GM04503 (cell line): ENCODE data around the gene ARL5C.
"Not testable (repeated sequence)": the region's sequence is repeated elsewhere in the genome, so short reads cannot be mapped to it uniquely, and the experiment has no call there.

ENCODE experiments used
- DNase-seq: peaks from one replicate; pipeline ENCODE4 v3.0.0-alpha.2; 2012; ENCODE audit warnings: low read depth

ARL5C gene

GRCh38 chr17:39141294-39141693 lies 24.7 kb downstream of the ARL5C start:
- DNase-seq = no peak

- DNase-seq = no peak
Measured at GRCh38 chr17:39139561-39139960, 26.4 kb downstream of the ARL5C start.

- peak; percentile 86 for DNase-seq
Measured at GRCh38 chr17:39139161-39139511, 26.8 kb downstream of the ARL5C start.

- DNase-seq = no peak
Measured at GRCh38 chr17:39138431-39139160, 27.4 kb downstream of the ARL5C start.

- DNase-seq = no peak
Measured at GRCh38 chr17:39134878-39135277, 31.1 kb downstream of the ARL5C start.

GRCh38 chr17:39132192-39132610 lies 33.8 kb downstream of the ARL5C start:
- DNase-seq = peak; percentile 63

- DNase-seq = no peak
Measured at GRCh38 chr17:39131616-39132015, 34.3 kb downstream of the ARL5C start.

- no peak for DNase-seq
Measured at GRCh38 chr17:39130205-39130604, 35.8 kb downstream of the ARL5C start.

- not testable (repeated sequence) for DNase-seq
Measured at GRCh38 chr17:39129544-39129943, 36.4 kb downstream of the ARL5C start.

- no peak for DNase-seq
Measured at GRCh38 chr17:39126436-39126835, 39.5 kb downstream of the ARL5C start.

- DNase-seq = no peak
Measured at GRCh38 chr17:39125143-39125875, 40.7 kb downstream of the ARL5C start.

- no peak for DNase-seq
Measured at GRCh38 chr17:39123627-39124026, 42.3 kb downstream of the ARL5C start.

- DNase-seq = no peak
Measured at GRCh38 chr17:39122991-39123390, 43.0 kb downstream of the ARL5C start.

- not testable (repeated sequence) for DNase-seq
Measured at GRCh38 chr17:39121919-39122318, 44.0 kb downstream of the ARL5C start.

GRCh38 chr17:39118674-39119419 lies 47.1 kb downstream of the ARL5C start:
- DNase-seq = no peak

GRCh38 chr17:39116224-39116623 lies 49.7 kb downstream of the ARL5C start:
- DNase-seq = no peak

- no peak for DNase-seq
Measured at GRCh38 chr17:39115135-39115534, 50.8 kb downstream of the ARL5C start.

GRCh38 chr17:39114723-39115122 lies 51.2 kb downstream of the ARL5C start:
- no peak for DNase-seq

GRCh38 chr17:39113871-39114270 lies 52.1 kb downstream of the ARL5C start:
- no peak for DNase-seq

- no peak for DNase-seq
Measured at GRCh38 chr17:39110435-39111136, 55.4 kb downstream of the ARL5C start.

GRCh38 chr17:39108461-39109375 lies 57.2 kb downstream of the ARL5C start:
- no peak for DNase-seq
